K562 (cell line): Measurements from ENCODE around the gene YIPF4. TPM values are rescaled to one million over a fixed set of nuclear protein-coding genes. Genes with fewer than 3 reads are reported as not detected.

Experiments
- ATAC-seq: fragments of 200-7000 bp; cut with Tn5 transposase; 3 replicates; pipeline ENCODE4 v1.9.1; 2020; ENCODE audit warnings: moderate library complexity
- BruUV-seq: library from RNA; stranded (reverse); fragments of 400-500 nt; replicated peaks from 2 replicates; lab custom pipeline; 2021; lab: Mats Ljungman, UMichigan
- CTCF ChIA-PET: fragments of 300-600 bp; formaldehyde crosslinking; extraction: SDS; loops from one replicate; lab custom pipeline; 2021; ENCODE audit warnings: low intra/inter-chr PET ratio; lab: Yijun Ruan, JAX
- POLR2A ChIA-PET: fragments of 300-600, 350-650 bp; sonication (Branson Sonifier 250); formaldehyde crosslinking; extraction: SDS; loops from one replicate; lab custom pipeline; 2021; ENCODE audit warnings: antibody characterized with exemption, inconsistent platforms; lab: Yijun Ruan, JAX
- DNase-seq, 4 experiments: peaks; one replicate each; pipeline versions ENCODE4 v3.0.0 to v3.0.0-alpha.2; 2011 to 2018; ENCODE audit warnings: low spot score in 3 of 4, mixed read lengths in 3 of 4; ENCODE audit errors: extremely low read depth in 1 of 4
- FAIRE-seq: peaks from 2 replicates; lab custom pipeline; 2011; peaks lifted over from hg19 to GRCh38; lab: Jason Lieb, UNC
- H2AFZ ChIP-seq: 2 replicates; pipeline ENCODE4 v1.6.0; 2011; ENCODE audit warnings: low read depth, low read length, control low read depth, inconsistent platforms
- H3K27ac ChIP-seq: fragments of 200-600 bp; 3 replicates; pipeline ENCODE4 v1.8.0; 2011; ENCODE audit warnings: low read depth, mild to moderate bottlenecking, control low read depth, inconsistent platforms, low read length, moderate library complexity, mixed read lengths; ENCODE audit errors: extremely low read depth
- H3K27me3 ChIP-seq, 2 experiments: fragments of 300-600 bp in 1 of 2; 2 replicates in 1 of 2; 3 replicates in 1 of 2; pipeline versions ENCODE4 v1.6.0 to v1.8.0; 2011; ENCODE audit warnings: inconsistent platforms in 2 of 2, low read length in 2 of 2, mild to moderate bottlenecking in 1 of 2, mixed read lengths in 1 of 2, moderate library complexity in 1 of 2; ENCODE audit not compliant: control insufficient read depth in 2 of 2, insufficient read depth in 2 of 2
- H3K36me3 ChIP-seq: fragments of 300-600 bp; 3 replicates; pipeline ENCODE4 v1.8.0; 2011; ENCODE audit warnings: mild to moderate bottlenecking, low read length, inconsistent platforms; ENCODE audit not compliant: control insufficient read depth, insufficient read depth
- H3K4me1 ChIP-seq, 2 experiments: fragments of 200-600 bp in 1 of 2; replicated peaks in 1 of 2; 2 replicates in 1 of 2; 3 replicates in 1 of 2; pipeline versions ENCODE4 v1.5.1 to v1.8.0; 2011; ENCODE audit warnings: inconsistent platforms in 2 of 2, low read length in 2 of 2, mild to moderate bottlenecking in 1 of 2, mixed read lengths in 1 of 2, moderate library complexity in 1 of 2; ENCODE audit not compliant: control insufficient read depth in 2 of 2, insufficient read depth in 2 of 2
- H3K4me2 ChIP-seq: 2 replicates; pipeline ENCODE4 v1.6.1; 2011; ENCODE audit warnings: low read length, control low read depth, inconsistent platforms, mixed read lengths; ENCODE audit not compliant: insufficient read depth
- H3K4me3 ChIP-seq: fragments of 200-600 bp; sonication (generic), shearing (Covaris generic); 2 replicates; pipeline ENCODE4 v1.5.1; 2016; ENCODE audit warnings: control low read depth, inconsistent platforms
- H3K79me2 ChIP-seq: fragments of 200-600 bp; 3 replicates; pipeline ENCODE4 v1.8.0; 2011; ENCODE audit warnings: low read length, inconsistent platforms; ENCODE audit not compliant: control insufficient read depth, insufficient read depth
- H3K9ac ChIP-seq, 2 experiments: 2 replicates each; pipeline versions ENCODE4 v1.6.0 to v1.6.1; 2011; ENCODE audit warnings: low read depth in 2 of 2, low read length in 2 of 2, control low read depth in 1 of 2, inconsistent platforms in 1 of 2, mild to moderate bottlenecking in 1 of 2, mixed read lengths in 1 of 2; ENCODE audit not compliant: insufficient read depth in 1 of 2
- H3K9me1 ChIP-seq: one replicate; pipeline ENCODE4 v1.6.0; 2011; ENCODE audit warnings: inconsistent platforms, mild to moderate bottlenecking, low read length, moderate library complexity; ENCODE audit not compliant: control insufficient read depth, insufficient read depth
- H3K9me3 ChIP-seq: replicated peaks from 2 replicates; pipeline ENCODE4 v1.5.1; 2011; ENCODE audit warnings: low read depth, low read length, inconsistent platforms; ENCODE audit not compliant: control insufficient read depth, insufficient read depth
- H4K20me1 ChIP-seq: replicated peaks from 2 replicates; pipeline ENCODE4 v1.6.1; 2011; ENCODE audit warnings: low read length, inconsistent platforms, mixed read lengths; ENCODE audit not compliant: control insufficient read depth, insufficient read depth
- CGGBP1 ChIP-seq: fragments of 250-450 bp; sonication (Bioruptor Pico); IDR thresholded peaks from 2 replicates; pipeline ENCODE4 v1.9.0; 2021; ENCODE audit warnings: mild to moderate bottlenecking
- E2F5 ChIP-seq: sonication (generic); formaldehyde crosslinking; IDR thresholded peaks from 2 replicates; pipeline ENCODE4 v1.8.0; 2022; ENCODE audit warnings: mild to moderate bottlenecking, missing genetic modification reagents
- EWSR1 ChIP-seq: fragments of 450-650 bp; IDR thresholded peaks from 2 replicates; pipeline ENCODE4 v1.6.1; 2018; ENCODE audit warnings: borderline replicate concordance, mild to moderate bottlenecking, low read depth, moderate library complexity; ENCODE audit not compliant: partially characterized antibody
- IFI16 ChIP-seq: fragments of 250-450 bp; sonication (Bioruptor Pico); IDR thresholded peaks from 2 replicates; pipeline ENCODE4 v2.1.2; 2022; ENCODE audit warnings: mild to moderate bottlenecking, inconsistent platforms
- MTF1 ChIP-seq: fragments of 250-450 bp; sonication (Bioruptor Pico); IDR thresholded peaks from 2 replicates; pipeline ENCODE4 v1.9.0; 2021; ENCODE audit warnings: moderate library complexity, mild to moderate bottlenecking, inconsistent platforms, borderline replicate concordance
- NR2F6 ChIP-seq: fragments of 450-650 bp; formaldehyde crosslinking; IDR thresholded peaks from 2 replicates; pipeline ENCODE4 v1.4.0; 2020; ENCODE audit warnings: mild to moderate bottlenecking
- PHF8 ChIP-seq: fragments of 200-600 bp; sonication (generic); IDR thresholded peaks from 2 replicates; pipeline ENCODE4 v1.6.1; 2012; ENCODE audit warnings: mixed run types, mild to moderate bottlenecking, inconsistent platforms, low read length, moderate library complexity, borderline replicate concordance
- POLR3G ChIP-seq: IDR thresholded peaks from 2 replicates; pipeline ENCODE4 v1.6.1; 2011; ENCODE audit not compliant: insufficient read length, insufficient replicate concordance; ENCODE audit errors: extremely low read depth
- RAD21 ChIP-seq, 2 experiments: fragments of 250-450 bp in 1 of 2; fragments of 450-650 bp in 1 of 2; sonication (Bioruptor Pico) in 1 of 2; formaldehyde crosslinking in 1 of 2; IDR thresholded peaks in 1 of 2; conservative IDR thresholded peaks in 1 of 2; 2 replicates each; pipeline versions ENCODE4 v1.4.0 to v1.8.0; 2020 to 2022; ENCODE audit warnings: mild to moderate bottlenecking in 2 of 2, moderate library complexity in 1 of 2
- SIN3B ChIP-seq: fragments of 450-650 bp; IDR thresholded peaks from 2 replicates; pipeline ENCODE4 v1.6.1; 2017; ENCODE audit warnings: low read depth, mild to moderate bottlenecking, moderate library complexity
- SP1 ChIP-seq: sonication (generic); formaldehyde crosslinking; IDR thresholded peaks from 2 replicates; pipeline ENCODE4 v1.8.1; 2022; ENCODE audit warnings: mild to moderate bottlenecking, missing genetic modification reagents
- TAF15 ChIP-seq: fragments of 200-400 bp; formaldehyde crosslinking; IDR thresholded peaks from 2 replicates; pipeline ENCODE4 v1.6.1; 2017; ENCODE audit warnings: mild to moderate bottlenecking, low read depth, low read length, moderate library complexity
- ZNF316 ChIP-seq: fragments of 450-650 bp; IDR thresholded peaks from 2 replicates; pipeline ENCODE4 v1.6.1; 2016
- ZNF518B ChIP-seq: fragments of 250-450 bp; sonication (Bioruptor Pico); IDR thresholded peaks from 2 replicates; pipeline ENCODE4 v1.5.0; 2021; ENCODE audit warnings: mild to moderate bottlenecking, moderate library complexity
- ZNF589 ChIP-seq: fragments of 200-800 bp; sonication (Bioruptor generic); IDR thresholded peaks from 2 replicates; pipeline ENCODE4 v1.6.1; 2016; ENCODE audit warnings: low read depth, missing genetic modification characterization, missing compliant biosample characterization
- ZNF695 ChIP-seq: fragments of 450-650 bp; formaldehyde crosslinking; IDR thresholded peaks from 2 replicates; pipeline ENCODE4 v1.4.0; 2020; ENCODE audit warnings: mild to moderate bottlenecking, moderate library complexity
- WGBS: fragments of 100-300 bp; shearing (Covaris generic); methylation state at CpG from one replicate; pipeline ENCODE4 v1.1.6; 2016; ENCODE audit warnings: low coverage, mixed read lengths; ENCODE audit not compliant: insufficient coverage; ENCODE audit errors: missing lambda C conversion rate; 5-methylcytosine and 5-hydroxymethylcytosine counted together
- in situ Hi-C: fragments of 300-500 bp; cut with MboI; formaldehyde crosslinking; loops from 4 replicates; pipeline ENCODE4 v1.15.0; 2018; ENCODE audit warnings: inconsistent platforms, mixed read lengths
- intact Hi-C: fragments of 100-400 bp; cut with micrococcal nuclease; formaldehyde crosslinking; loops from 2 replicates; pipeline ENCODE4 v1.14.2; 2022
- polyA plus RNA-seq, 8 experiments: library from polyadenylated mRNA; depleted of rRNA in 4 of 8; stranded (reverse) in 5 of 8; unstranded in 3 of 8; fragments of >200 nt; fragmentation: Nextera tagmentation in 2 of 8; fragmentation: Illumina TruSeq in 1 of 8; extraction: Ambion mirVana in 2 of 8; extraction: Trizol in 1 of 8; gene quantifications; 2 replicates each; pipeline versions ENCODE4 v1.2.1 to v1.2.3, GENCODE V29; 2011 to 2014; ENCODE audit warnings: inconsistent platforms in 1 of 8, missing spikeins in 1 of 8
- total RNA-seq, 7 experiments: library from RNA; depleted of rRNA in 6 of 7; stranded (reverse); fragments of >200 nt in 6 of 7; fragmentation: Illumina TruSeq in 2 of 7; extraction: Trizol in 2 of 7; gene quantifications; 2 replicates each; pipeline versions ENCODE4 v1.2.1 to v1.2.3, GENCODE V29; 2011 to 2021; ENCODE audit warnings: low replicate concordance in 1 of 7

YIPF4 gene
- total and polyA plus RNA-seq, 9 of the 15 experiments (the other 6 are each of a cell fraction or from before 2014, with no cell fraction given) = 4.9 to 46.9 (median 17.5) TPM

GRCh38 chr2:32271063-32271462, 6.6 kb upstream of the YIPF4 start (continued):
- TF ChIP-seq ZNF316 (no peak), POLR3G (no peak), SIN3B (no peak), ZNF518B (CRISPR knock-in tag) (no peak), ZNF589 (no peak), E2F5 (CRISPR knock-in tag) (no peak)

- FAIRE-seq = no peak
- ATAC-seq = no peak
- TF ChIP-seq TAF15 = no peak
- no peak for TF ChIP-seq IFI16
- TF ChIP-seq RAD21 (CRISPR knock-in tag; conservative IDR thresholded peaks at IDR 0.05 in 1 of 2, IDR thresholded peaks at IDR 0.05 in 1 of 2) = no peak
- TF ChIP-seq NR2F6 = no peak
- TF ChIP-seq ZNF695 (CRISPR knock-in tag) = no peak
- TF ChIP-seq EWSR1 = no peak
- no peak for TF ChIP-seq SP1 (CRISPR knock-in tag)
- no peak for TF ChIP-seq MTF1 (CRISPR knock-in tag)
- TF ChIP-seq PHF8 = no peak
- TF ChIP-seq CGGBP1 (CRISPR knock-in tag) = no peak
- H3K36me3 ChIP-seq = no peaks in the 10 kb centered on the region
- CTCF ChIA-PET = no interaction called here
- no peak for DNase-seq
- no peaks in the 10 kb centered on the region; the same call in 2 of the 3 replicates for H3K79me2 ChIP-seq
- in situ Hi-C loops = no loop called here
- no peaks in the 10 kb centered on the region for H3K9me1 ChIP-seq
- no peaks in the 10 kb centered on the region for H3K9me3 ChIP-seq
- no peak overlapping the region for H3K9ac ChIP-seq
- POLR2A ChIA-PET = interaction anchor here (1.0 to 1.4 kb wide), 2 partner anchors 10 to 12 kb away, joined by 3 to 7 read pairs; no protein-coding TSS in a partner anchor
- H3K4me2 ChIP-seq = no peak overlapping the region
- no peak overlapping the region for H3K27ac ChIP-seq
- H3K4me3 ChIP-seq = no peak overlapping the region
- intact Hi-C loops = no loop called here
- no peaks in the 10 kb centered on the region for H4K20me1 ChIP-seq
- H3K27me3 ChIP-seq = no peaks in the 10 kb centered on the region
- peaks cover 4 to 11% of the 10 kb centered on the region in 2 experiments; a peak in 4 of 5 replicates for H3K4me1 ChIP-seq
- no TSS peak for BruUV-seq
- 13% methylated on average over 3 of the region's 3 CpGs for WGBS
- H2AFZ ChIP-seq = peak overlapping the region; percentile 36; the same call in 1 of the 2 replicates
Measured at GRCh38 chr2:32272279-32272678, 5.4 kb upstream of the YIPF4 start.
